HFF-Myc (cell line): Measurements from ENCODE around the gene DDX39A.
"Not testable (repeated sequence)": the region's sequence is repeated elsewhere in the genome, so short reads cannot be mapped to it uniquely, and the experiment has no call there.

ENCODE experiments used
- DNase-seq: peaks from one replicate; pipeline ENCODE4 v3.0.0-alpha.2; 2011; ENCODE audit warnings: low read depth; ENCODE audit errors: extremely low read depth
- H3K4me3 ChIP-seq: replicated peaks from 2 replicates; pipeline ENCODE4 v1.5.1; 2011; ENCODE audit warnings: low read depth, mild to moderate bottlenecking, control low read depth, low read length
- CTCF ChIP-seq: IDR thresholded peaks from 2 replicates; pipeline ENCODE4 v1.5.1; 2012; ENCODE audit warnings: mild to moderate bottlenecking, low read depth, low read length, control low read depth; ENCODE audit errors: missing control alignments

Gene DDX39A

DNA sequence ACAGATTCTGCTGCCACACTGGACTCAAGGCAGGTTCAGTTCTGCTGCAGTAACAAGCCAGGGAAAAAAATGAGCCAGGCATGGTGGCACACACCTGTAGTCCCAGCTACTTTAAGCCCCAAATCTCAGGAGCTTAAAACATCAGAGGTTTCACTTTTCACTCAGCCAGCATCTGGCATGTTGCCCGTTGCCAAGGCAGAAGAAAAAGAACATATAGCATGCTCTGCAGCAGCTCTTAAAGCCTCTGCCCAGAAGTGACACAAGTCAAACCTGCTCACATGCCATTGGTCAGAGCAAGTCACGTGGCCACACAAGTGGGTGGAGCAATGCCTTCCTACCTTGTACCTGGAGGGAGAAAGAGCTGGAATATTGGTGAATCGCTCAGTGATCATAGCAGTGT lies 52.6 kb downstream of the DDX39A start:
- TF ChIP-seq CTCF = no peak
- DNase-seq = no peak
- no peak overlapping the region for H3K4me3 ChIP-seq

- DNase-seq = not testable (repeated sequence)
- H3K4me3 ChIP-seq = peak overlapping the region; percentile 39; the same call in 1 of the 2 replicates
Observed at GRCh38 chr19:14364098-14364443, 55.1 kb downstream of the DDX39A start.

- DNase-seq = no peak
- TF ChIP-seq CTCF = no peak
Observed at GRCh38 chr19:14363183-14364097, 55.7 kb downstream of the DDX39A start.

DNA sequence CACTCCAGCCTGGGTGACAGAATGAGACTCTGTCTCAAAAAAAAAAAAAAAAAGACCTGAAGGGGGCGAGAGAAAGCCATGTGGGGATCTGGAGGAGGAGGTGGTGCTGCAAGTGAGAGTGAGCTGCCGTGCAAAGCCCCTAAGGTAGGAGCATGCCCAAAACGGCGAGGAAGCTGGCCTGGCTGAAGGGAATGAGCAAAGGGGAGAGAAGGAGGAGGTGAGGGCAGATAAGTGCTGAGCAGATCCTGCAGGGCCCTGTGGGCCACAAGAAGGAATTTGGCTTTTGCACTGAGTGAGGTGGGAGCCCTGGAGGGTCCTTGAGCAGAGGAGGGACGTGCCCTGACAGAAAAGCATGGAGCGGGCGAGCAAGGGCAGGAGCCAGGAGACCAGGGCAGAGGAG lies 57.3 kb downstream of the DDX39A start:
- H3K4me3 ChIP-seq = no peak overlapping the region
- peak; percentile 12 for TF ChIP-seq CTCF
- DNase-seq = no peak

More at GRCh38 chr19:14363183-14364097, 55.7 kb downstream of the DDX39A start:
- peak overlapping the region; percentile 39 for H3K4me3 ChIP-seq
